ENCODE results near the gene PSMD9.

The PSMD9 gene

DNA sequence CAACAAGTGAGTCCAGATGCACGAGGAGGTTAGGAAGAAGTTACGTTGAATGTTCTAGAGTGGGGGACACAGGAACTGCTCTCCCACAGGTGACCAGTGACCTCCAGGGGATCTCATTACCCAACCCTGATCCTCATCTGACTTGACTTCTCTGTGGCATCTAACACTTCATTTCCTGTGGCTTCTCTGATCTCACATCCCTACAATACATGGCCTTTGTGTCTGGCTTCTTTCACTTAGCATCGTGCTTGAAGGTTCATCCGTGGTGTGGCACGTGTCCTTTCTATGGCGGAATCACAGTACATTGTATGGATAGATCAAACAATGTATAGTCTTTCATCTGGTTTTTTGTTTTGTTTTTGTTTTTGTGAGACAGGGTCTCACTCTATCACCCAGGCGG, 49.1 kb downstream of the PSMD9 start:
- no peaks in the 10 kb centered on the region for H3K9me3 ChIP-seq
- no peaks in the 10 kb centered on the region for H3K36me3 ChIP-seq
- no peak overlapping the region for H3K27ac ChIP-seq

GRCh38 chr12:121939186-121939585, 50.6 kb downstream of the PSMD9 start:
- no peak overlapping the region for H3K4me3 ChIP-seq (ENCODE audit: low read depth in 1 of 2, low read length in 1 of 2)
- no peaks in the 10 kb centered on the region for H3K9me3 ChIP-seq
- H3K27me3 ChIP-seq, result peaks cover 9% of the 10 kb centered on the region
- no peak overlapping the region for H3K27ac ChIP-seq
- no peaks in the 10 kb centered on the region for H3K36me3 ChIP-seq
- H3K4me1 ChIP-seq (ENCODE audit: control insufficient read depth in 1 of 2, insufficient read depth in 1 of 2, low read depth in 1 of 2, low read length in 1 of 2), result peaks cover 1 to 5% of the 10 kb centered on the region in 2 experiments
- TF ChIP-seq, protein P1, sequence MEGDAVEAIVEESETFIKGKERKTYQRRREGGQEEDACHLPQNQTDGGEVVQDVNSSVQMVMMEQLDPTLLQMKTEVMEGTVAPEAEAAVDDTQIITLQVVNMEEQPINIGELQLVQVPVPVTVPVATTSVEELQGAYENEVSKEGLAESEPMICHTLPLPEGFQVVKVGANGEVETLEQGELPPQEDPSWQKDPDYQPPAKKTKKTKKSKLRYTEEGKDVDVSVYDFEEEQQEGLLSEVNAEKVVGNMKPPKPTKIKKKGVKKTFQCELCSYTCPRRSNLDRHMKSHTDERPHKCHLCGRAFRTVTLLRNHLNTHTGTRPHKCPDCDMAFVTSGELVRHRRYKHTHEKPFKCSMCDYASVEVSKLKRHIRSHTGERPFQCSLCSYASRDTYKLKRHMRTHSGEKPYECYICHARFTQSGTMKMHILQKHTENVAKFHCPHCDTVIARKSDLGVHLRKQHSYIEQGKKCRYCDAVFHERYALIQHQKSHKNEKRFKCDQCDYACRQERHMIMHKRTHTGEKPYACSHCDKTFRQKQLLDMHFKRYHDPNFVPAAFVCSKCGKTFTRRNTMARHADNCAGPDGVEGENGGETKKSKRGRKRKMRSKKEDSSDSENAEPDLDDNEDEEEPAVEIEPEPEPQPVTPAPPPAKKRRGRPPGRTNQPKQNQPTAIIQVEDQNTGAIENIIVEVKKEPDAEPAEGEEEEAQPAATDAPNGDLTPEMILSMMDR (IDR thresholded peaks at IDR 0.05), result no peak

More for the DNA sequence above, 49.1 kb downstream of the PSMD9 start:
- Histone ChIP-seq H3K4me1 (ENCODE audit: control insufficient read depth in 1 of 2, insufficient read depth in 1 of 2, low read depth in 1 of 2, low read length in 1 of 2) (peaks cover 8 to 11% of the 10 kb centered on the region in 2 experiments), H3K27me3 (peaks cover 9% of the 10 kb centered on the region), H3K4me3 (ENCODE audit: low read depth in 1 of 2, low read length in 1 of 2) (no peak overlapping the region)
- TF ChIP-seq, protein P1 (IDR thresholded peaks at IDR 0.05), result no peak

GRCh38 chr12:121939992-121940766, 51.6 kb downstream of the PSMD9 start:
- H3K9me3 ChIP-seq, result no peaks in the 10 kb centered on the region
- no peaks in the 10 kb centered on the region for H3K36me3 ChIP-seq
- peaks cover 9% of the 10 kb centered on the region for H3K27me3 ChIP-seq
- TF ChIP-seq, protein P1 (IDR thresholded peaks at IDR 0.05), result no peak
- H3K4me1 ChIP-seq (ENCODE audit: control insufficient read depth in 1 of 2, insufficient read depth in 1 of 2, low read depth in 1 of 2, low read length in 1 of 2), result no peaks in the 10 kb centered on the region
- no peak overlapping the region for H3K27ac ChIP-seq
- no peak overlapping the region for H3K4me3 ChIP-seq (ENCODE audit: low read depth in 1 of 2, low read length in 1 of 2)

DNA sequence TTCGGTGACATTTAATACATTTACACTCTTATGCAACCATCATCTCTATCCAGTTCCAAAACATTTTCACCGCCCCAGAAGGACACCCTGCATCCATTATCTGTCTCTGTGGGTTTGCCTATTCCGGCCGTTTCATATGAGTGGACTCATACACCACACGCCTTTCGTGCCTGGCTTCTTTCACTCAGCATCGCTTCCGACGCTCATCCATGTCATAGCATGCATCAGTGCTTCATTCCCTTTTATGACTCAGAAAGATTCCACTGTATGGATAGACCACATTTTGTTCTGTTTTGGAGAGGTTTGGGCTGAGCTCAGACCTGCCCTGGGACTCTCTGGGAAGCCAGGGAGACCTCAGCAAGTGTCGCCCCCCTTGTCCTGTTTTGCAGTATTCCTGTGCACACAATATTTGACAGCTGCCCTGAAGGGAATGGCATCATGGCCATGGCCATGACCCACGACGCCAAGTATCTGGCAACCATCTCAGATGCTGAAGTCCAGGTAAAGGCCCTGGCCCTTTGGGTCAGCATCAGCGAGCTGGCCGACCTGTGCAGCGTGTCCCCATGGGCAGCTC, 53.6 kb downstream of the PSMD9 start:
- Histone ChIP-seq H3K27me3 (peaks cover 9% of the 10 kb centered on the region), H3K9me3 (no peaks in the 10 kb centered on the region), H3K27ac (no peak overlapping the region), H3K36me3 (no peaks in the 10 kb centered on the region), H3K4me3 (ENCODE audit: low read depth in 1 of 2, low read length in 1 of 2) (no peak overlapping the region), H3K4me1 (ENCODE audit: control insufficient read depth in 1 of 2, insufficient read depth in 1 of 2, low read depth in 1 of 2, low read length in 1 of 2) (no peaks in the 10 kb centered on the region)
- TF ChIP-seq, protein P1 (IDR thresholded peaks at IDR 0.05), result no peak

- Histone ChIP-seq H3K27ac (no peak overlapping the region), H3K36me3 (no peaks in the 10 kb centered on the region), H3K4me3 (ENCODE audit: low read depth in 1 of 2, low read length in 1 of 2) (no peak overlapping the region), H3K27me3 (peaks cover 9% of the 10 kb centered on the region), H3K4me1 (ENCODE audit: control insufficient read depth in 1 of 2, insufficient read depth in 1 of 2, low read depth in 1 of 2, low read length in 1 of 2) (no peaks in the 10 kb centered on the region), H3K9me3 (no peaks in the 10 kb centered on the region)
- TF ChIP-seq, protein P1 (IDR thresholded peaks at IDR 0.05), result no peak
Observed at GRCh38 chr12:121943926-121944325, 55.3 kb downstream of the PSMD9 start.

Measured in neutrophil (primary cell).